ENCODE results near the gene RIN3.
A peak's percentile ranks its signal among the peaks of the same experiment; 100 is the strongest.
"Not testable (repeated sequence)": the region's sequence is repeated elsewhere in the genome, so short reads cannot be mapped to it uniquely, and the experiment has no call there.

RIN3 gene

GRCh38 chr14:92675976-92676375, 162.4 kb downstream of the RIN3 start:
- no peak for DNase-seq

- no peak for DNase-seq
Observed at GRCh38 chr14:92676403-92677086, 163.0 kb downstream of the RIN3 start.

DNA sequence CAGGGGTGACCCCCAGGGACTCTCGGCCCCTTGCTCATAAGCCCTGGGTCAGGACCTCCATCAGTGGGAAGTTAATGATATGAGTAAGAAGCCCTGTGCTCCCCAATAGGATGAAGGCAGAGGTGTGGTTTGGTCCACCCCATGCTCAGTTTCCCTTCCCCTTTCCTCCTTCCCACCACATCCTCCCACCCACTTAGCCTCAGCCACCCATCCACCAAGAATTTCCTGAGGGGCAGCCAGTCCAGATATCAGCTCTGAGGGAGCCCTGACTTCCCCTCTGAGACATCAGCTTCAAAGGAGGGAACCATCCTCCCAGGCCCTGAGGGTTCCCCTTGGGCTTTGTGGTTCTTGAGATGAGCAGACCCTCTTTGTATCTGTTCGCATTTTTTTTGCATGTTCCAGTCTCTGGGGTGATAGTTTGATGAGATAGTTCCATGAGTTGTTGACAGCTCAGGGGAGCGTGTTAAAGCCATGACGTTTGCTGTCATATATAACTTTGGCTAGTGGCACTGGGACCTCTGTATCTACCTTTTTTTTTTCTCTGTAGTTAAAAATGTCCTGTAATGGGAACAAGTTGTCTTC, 163.6 kb downstream of the RIN3 start:
- DNase-seq: no peak

GRCh38 chr14:92677955-92678354, 164.4 kb downstream of the RIN3 start:
- no peak for DNase-seq

DNA sequence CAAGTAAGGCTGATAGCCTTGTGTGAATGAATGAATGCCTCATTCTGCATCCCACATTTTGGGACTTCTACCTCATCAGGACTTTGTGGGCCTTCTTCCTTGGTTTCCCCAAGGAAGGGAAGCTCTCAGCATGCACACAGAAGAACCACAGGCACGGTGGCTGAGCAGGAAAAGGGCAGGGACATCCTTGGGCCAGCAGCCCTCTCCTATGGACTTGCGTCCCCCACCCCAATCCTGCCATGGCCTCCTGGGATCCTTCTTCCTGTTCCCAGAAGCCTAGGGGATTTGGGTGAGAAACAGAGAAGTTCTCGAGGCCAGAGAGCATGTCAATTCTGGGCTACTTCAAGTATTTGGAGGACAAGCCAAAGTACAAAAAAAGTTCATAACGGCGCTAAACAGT, 165.2 kb downstream of the RIN3 start:
- no peak for DNase-seq

- DNase-seq: no peak
Observed at GRCh38 chr14:92679246-92679645, 165.7 kb downstream of the RIN3 start.

- DNase-seq: not testable (repeated sequence)
Observed at GRCh38 chr14:92680330-92680729, 166.7 kb downstream of the RIN3 start.

- peak; percentile 24 for DNase-seq
Observed at GRCh38 chr14:92680781-92681650, 167.4 kb downstream of the RIN3 start.

DNA sequence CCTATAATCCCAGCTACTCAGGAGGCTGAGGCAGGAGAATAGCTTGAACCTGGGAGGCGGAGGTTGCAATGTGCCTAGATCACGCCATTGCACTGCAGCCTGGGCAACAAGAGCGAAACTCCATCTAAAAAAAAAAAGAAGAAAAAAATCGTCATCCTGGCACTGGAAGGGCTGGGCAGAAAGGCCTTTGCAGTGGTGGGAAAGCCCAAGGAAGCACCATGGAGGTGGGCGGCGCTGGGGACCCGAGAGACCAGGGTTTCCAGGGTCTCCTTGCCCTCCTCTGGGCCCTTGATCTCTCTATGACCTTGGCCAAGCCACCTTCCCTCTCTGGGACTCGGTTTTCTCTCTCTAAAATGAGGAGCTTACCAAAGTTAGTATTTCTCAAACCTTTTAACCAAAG, 169.5 kb downstream of the RIN3 start:
- no peak for DNase-seq

DNA sequence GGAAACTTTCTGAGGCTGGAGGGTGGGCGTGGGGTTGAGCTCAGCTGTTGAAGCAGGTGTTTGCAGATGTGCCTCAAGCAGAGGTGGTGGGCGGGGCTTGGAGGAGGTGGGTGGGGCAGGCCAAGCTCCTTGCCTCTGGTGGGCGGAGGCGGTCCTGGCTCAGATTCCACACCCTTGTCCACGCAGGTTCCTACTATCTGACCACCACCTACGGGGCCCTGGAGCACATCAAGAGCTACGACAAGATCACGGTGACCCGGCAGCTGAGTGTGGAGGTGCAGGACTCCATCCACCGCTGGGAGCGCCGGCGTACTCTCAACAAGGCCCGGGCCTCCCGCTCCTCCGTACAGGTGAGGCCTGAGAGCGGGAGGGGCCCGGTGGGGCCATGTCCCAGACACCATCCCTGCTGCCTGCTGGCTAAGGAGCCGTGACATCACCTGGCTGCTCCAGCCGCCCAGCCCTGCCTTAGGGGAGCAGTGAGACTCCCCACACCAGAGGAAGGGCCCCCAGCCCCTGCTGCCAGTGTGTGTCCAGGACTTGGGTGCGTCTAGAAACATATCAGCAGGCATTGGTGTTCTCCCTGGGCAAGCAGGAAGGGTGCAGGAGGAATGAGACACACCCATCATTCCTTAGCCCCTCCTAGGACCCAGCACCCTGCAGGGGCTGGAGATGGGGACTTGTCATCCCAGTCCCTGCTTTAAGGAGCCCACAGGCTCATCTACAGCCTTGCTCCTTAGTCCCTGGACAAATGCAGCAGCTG, 171.4 kb downstream of the RIN3 start:
- no peak for DNase-seq

DNA sequence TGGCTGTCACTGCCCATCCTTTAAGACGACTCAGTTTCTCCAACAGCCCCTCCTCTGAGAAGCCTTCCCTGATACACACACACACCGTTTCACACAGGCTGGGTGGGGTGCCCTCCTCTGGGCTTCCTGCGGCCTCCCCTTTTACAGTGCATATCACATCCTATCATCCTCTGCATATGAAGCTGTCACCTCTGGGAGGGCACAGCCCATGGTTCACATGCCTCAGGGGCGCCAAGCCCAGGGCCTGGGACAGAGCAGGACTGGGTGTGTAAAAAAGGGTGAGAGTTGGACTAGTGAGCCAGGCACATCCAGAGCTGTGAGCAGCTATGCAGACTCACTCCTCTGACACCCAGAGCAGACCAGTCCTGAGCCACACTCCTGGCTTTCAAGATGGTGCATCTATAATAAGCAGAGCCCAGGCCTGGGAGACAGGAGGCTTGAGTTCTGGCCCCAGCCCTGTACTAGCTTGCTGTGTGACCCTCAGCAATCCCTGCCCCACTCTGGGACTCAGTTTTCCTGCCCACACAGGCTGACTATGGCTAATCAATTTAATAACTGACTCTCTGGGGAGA, 172.3 kb downstream of the RIN3 start:
- no peak for DNase-seq

DNA sequence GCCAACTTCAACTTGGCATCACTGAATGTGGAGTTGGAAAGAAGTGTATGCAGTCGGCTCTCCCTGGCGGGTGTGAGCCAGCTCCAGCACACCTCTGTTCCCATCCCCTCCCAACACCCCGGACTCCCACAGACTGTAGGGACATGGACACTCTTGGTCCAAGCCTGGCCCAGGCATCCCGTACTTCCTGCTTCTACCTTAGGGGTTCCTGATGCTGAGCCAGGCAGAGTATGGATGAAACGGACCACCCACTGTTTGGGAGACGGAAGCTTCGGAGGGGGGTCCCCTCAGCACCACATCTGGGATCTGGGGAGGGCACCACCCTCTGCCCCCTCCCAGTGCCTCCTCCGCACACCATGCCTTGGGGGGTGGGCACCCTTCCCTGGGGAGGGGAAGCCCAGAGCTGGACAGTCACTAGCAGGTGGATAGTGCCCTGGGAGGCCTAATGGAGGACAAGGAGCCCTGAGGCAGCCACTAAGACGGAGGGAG, 172.9 kb downstream of the RIN3 start:
- no peak for DNase-seq

GRCh38 chr14:92686900-92687427, 173.4 kb downstream of the RIN3 start:
- DNase-seq: peak; percentile 45

DNA sequence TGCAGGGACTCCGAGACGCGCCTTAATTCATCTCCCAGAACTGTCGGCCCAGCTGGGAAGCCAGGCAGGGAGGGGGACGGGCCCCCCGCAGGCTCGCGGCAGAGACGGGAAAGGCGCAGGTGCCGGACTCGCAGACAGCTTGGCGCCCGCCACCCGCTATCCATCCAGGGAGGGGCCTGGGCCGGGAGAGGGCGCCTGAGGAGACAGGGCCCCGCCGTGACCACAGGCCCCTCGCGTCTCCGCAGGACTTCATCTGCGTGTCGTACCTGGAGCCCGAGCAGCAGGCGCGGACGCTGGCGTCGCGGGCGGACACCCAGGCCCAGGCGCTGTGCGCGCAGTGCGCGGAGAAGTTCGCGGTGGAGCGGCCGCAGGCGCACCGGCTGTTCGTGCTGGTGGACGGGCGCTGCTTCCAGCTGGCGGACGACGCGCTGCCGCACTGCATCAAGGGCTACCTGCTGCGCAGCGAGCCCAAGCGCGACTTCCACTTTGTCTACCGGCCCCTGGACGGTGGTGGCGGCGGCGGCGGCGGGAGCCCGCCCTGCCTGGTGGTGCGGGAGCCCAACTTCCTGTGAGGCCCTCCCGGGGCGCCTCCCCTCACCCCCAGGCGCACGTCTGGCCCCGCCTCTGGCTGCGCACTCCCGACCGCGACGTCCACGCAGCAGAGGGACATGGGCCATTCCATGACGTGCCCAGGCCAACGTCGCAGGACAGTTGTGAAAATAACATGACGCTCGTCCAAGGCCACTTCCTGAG, 174.3 kb downstream of the RIN3 start:
- DNase-seq: no peak

DNA sequence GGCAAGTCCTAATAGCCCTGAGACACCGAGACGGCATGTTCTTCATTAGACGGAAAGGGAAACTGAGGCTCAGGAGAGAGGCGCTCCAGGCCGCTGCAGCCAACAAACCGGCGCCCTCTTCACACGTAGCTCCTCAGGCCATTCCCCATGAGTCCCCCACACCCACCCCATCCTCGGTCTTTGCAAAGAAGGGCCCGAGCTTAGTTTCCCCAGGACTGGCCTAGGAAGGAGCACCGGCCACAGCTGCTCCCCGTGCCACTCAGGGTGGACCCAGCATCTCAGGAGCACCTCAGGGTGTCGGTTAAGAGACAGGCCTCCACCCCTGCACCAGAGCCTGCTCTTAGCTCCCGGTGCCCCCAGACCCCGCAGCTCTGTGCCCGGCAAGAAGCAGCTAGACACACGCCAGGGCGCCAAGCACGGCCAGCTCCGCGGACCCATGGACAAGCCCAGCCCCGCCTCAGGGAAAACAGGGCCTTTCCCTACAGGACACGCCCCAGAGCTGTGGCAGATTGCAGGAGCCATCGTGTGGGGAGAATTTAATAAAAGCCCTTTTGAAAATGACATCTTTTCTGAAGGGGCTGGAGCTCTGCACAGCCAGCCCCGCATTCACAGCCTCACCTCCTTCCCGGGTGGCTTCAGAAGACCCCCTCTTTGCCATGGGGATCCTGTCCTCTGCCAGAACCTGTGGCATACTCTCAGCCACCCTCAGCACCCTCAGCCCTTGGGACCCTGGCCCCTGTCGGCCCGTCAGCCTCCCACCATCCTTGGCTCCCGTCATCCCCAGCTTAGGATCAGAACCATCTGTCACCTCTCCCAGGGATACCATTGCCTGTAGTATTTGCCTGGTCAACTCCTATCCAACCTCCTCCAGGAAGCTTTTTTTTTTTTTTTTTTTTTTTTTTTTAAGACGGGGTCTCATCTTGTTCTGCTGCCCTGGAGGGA, 175.1 kb downstream of the RIN3 start:
- no peak for DNase-seq

GRCh38 chr14:92690171-92691011, 176.8 kb downstream of the RIN3 start:
- no peak for DNase-seq

DNA sequence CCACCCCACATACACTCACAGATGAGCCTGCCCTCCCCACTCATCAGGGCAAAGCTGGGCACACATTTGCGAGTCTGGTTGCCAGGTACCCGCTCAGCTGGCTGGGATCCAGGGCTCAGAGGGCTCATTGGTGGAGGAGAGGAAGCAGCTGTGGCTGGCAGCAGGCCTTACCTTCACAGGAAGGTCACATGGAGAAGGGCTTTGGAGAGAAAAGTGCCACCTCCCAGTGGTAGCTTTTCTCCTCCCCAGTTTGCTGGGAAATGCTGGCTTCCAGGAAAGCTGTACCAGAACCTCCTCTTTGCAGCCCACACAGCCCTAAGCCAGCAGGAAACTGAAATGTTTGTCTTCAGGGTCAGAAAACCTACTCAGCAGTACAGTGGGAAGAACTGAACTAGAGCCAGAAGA, 179.2 kb downstream of the RIN3 start:
- DNase-seq: no peak

DNA sequence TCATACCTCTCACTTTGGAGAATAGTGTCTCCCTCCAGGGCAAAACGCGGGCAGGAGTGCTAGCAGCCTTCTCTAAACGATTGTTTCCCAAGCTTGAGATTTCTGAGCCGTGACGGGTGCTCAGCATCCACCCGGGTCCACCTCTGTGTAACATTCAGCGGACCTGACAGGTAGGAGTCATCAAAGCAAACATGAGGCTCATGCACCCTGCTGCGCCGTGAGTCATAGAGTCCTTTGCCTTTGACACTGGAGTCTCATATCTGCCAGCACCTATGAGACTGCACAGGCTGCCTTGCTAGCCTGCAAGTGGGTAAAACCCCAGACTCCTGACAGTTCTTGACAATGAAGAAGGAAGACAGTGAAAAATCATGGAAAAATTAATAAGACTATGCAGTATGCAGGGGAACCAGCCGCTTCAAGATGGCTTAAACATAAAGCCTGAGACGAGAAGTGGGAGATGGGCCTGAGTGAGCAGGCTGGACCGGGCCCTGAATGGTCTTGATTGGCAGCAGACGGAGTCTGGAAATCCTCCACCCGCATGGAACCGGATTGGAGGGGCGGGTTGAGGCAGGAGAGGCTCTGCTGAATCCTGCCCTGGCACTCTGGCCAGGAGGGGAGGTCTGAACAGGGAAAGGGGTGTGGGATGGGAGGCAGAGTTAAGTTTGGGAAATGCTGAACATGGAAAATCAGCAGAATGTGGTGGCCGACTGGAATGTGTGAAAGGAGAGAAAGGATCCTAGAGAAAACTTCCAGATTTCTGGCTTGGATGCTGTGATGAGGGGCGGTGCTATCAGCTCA, 180.6 kb downstream of the RIN3 start:
- no peak for DNase-seq

GRCh38 chr14:92694807-92695206, 181.2 kb downstream of the RIN3 start:
- DNase-seq: no peak

Measured in activated gamma-delta T cell (primary cell).